DOHH2 (cell line): Measurements from ENCODE around the gene OR10V1.

Source experiments
- H3F3A ChIP-seq: fragments of 200-600 bp; sonication (generic), shearing (Covaris generic); 2 replicates; pipeline ENCODE4 v1.6.0; 2016; ENCODE audit warnings: antibody characterized with exemption, mild to moderate bottlenecking; ENCODE audit not compliant: control insufficient read depth, insufficient read depth
- H3K27ac ChIP-seq: fragments of 200-600 bp; sonication (generic); 2 replicates; pipeline ENCODE4 v1.5.1; 2014; ENCODE audit warnings: low read depth, mild to moderate bottlenecking, low read length, moderate library complexity
- H3K27me3 ChIP-seq: fragments of 200-600 bp; sonication (generic); 2 replicates; pipeline ENCODE4 v1.6.1; 2014; ENCODE audit warnings: mild to moderate bottlenecking, low read length, mixed read lengths; ENCODE audit not compliant: control insufficient read depth
- H3K36me3 ChIP-seq: fragments of 200-600 bp; sonication (generic); 2 replicates; pipeline ENCODE4 v1.6.1; 2014; ENCODE audit warnings: mild to moderate bottlenecking, low read length, moderate library complexity, mixed read lengths; ENCODE audit not compliant: control insufficient read depth
- H3K4me1 ChIP-seq: fragments of 200-600 bp; sonication (generic); 2 replicates; pipeline ENCODE4 v1.6.1; 2014; ENCODE audit warnings: mild to moderate bottlenecking, low read length, mixed read lengths; ENCODE audit not compliant: control insufficient read depth
- H3K4me2 ChIP-seq: fragments of 200-600 bp; sonication (generic); 2 replicates; pipeline ENCODE4 v1.6.0; 2014; ENCODE audit warnings: mild to moderate bottlenecking, low read length, moderate library complexity
- H3K4me3 ChIP-seq: fragments of 200-600 bp; sonication (generic); 2 replicates; pipeline ENCODE4 v1.5.1; 2014; ENCODE audit warnings: mild to moderate bottlenecking, low read length, mixed read lengths
- H3K79me2 ChIP-seq: fragments of 200-600 bp; sonication (generic); 2 replicates; pipeline ENCODE4 v1.6.1; 2014; ENCODE audit warnings: mild to moderate bottlenecking, low read length, mixed read lengths; ENCODE audit not compliant: control insufficient read depth
- H3K9me2 ChIP-seq: fragments of 200-600 bp; sonication (generic); replicated peaks from 2 replicates; pipeline ENCODE4 v1.6.1; 2014; ENCODE audit warnings: mild to moderate bottlenecking, low read length, mixed read lengths; ENCODE audit not compliant: control insufficient read depth
- H3K9me3 ChIP-seq: fragments of 200-600 bp; sonication (generic); 2 replicates; pipeline ENCODE4 v1.6.1; 2014; ENCODE audit warnings: antibody characterized with exemption, low read length, mixed read lengths; ENCODE audit not compliant: control insufficient read depth, insufficient read depth
- H4K20me1 ChIP-seq: fragments of 200-600 bp; sonication (generic); 2 replicates; pipeline ENCODE4 v1.6.0; 2014; ENCODE audit warnings: low read depth, mild to moderate bottlenecking, antibody characterized with exemption, low read length, moderate library complexity; ENCODE audit not compliant: control insufficient read depth, insufficient read depth
- EZH2phosphoT487 ChIP-seq: fragments of 200-600 bp; sonication (generic); IDR thresholded peaks from 2 replicates; pipeline ENCODE4 v1.6.1; 2017; ENCODE audit warnings: borderline replicate concordance, mild to moderate bottlenecking, antibody characterized with exemption, low read length, moderate library complexity, mixed read lengths
- TF ChIP-seq, protein P1 (sequence below): fragments of 200-600 bp; sonication (generic); IDR thresholded peaks from one replicate; pipeline ENCODE4 v1.5.1; 2014; ENCODE audit warnings: antibody characterized with exemption, mild to moderate bottlenecking, low read depth, low read length; ENCODE audit not compliant: poor library complexity, severe bottlenecking

OR10V1 gene

DNA sequence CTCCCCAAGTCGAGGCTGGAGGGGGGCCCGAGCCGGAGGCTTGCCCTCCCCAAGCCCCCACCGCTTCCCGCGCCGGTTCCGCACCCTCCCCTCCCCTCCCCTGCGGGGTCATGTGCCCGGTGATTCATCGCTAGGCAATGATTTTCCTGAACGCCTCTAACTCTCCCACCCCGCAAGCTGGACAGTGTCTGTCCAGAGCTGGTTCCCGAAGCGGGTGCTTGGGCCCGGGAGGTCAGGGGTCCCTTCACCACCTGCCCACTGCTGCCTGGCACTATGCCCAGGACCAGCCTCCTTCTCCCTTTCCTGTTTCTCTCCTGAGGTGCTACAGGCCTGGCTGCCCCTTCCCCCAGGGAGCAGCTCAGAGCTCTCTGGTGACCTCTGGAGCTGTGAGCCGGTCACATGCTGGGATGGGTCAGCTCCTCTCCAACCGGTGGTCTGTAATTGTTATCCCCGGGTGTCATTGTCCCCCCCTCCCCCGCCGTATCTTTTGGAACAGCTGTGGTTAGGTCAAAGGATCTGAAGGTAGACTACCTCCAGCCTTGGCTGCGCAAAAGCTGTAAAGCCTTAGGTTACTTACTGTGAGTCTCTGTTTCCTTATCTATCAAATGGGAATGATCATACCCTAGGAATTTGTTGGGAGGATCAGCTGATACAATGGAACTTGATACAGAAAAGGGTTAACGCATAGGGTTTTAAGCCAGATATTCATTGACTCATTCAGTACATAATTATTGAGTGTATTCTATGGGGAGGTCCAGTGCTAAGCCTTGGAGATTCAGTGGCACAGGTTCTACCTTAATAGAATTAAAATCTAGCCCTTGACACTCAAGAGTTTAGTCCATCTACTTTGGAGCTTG, 42.3 kb upstream of the OR10V1 start:
- H3K4me3 ChIP-seq = peak overlapping the region; percentile 82
- no peaks in the 10 kb centered on the region for H4K20me1 ChIP-seq
- no peak for TF ChIP-seq EZH2phosphoT487
- TF ChIP-seq, protein P1, sequence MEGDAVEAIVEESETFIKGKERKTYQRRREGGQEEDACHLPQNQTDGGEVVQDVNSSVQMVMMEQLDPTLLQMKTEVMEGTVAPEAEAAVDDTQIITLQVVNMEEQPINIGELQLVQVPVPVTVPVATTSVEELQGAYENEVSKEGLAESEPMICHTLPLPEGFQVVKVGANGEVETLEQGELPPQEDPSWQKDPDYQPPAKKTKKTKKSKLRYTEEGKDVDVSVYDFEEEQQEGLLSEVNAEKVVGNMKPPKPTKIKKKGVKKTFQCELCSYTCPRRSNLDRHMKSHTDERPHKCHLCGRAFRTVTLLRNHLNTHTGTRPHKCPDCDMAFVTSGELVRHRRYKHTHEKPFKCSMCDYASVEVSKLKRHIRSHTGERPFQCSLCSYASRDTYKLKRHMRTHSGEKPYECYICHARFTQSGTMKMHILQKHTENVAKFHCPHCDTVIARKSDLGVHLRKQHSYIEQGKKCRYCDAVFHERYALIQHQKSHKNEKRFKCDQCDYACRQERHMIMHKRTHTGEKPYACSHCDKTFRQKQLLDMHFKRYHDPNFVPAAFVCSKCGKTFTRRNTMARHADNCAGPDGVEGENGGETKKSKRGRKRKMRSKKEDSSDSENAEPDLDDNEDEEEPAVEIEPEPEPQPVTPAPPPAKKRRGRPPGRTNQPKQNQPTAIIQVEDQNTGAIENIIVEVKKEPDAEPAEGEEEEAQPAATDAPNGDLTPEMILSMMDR = no peak
- no peak overlapping the region for H3K27ac ChIP-seq
- H3K4me2 ChIP-seq = peak overlapping the region; percentile 97
- H3K4me1 ChIP-seq = peaks cover 16% of the 10 kb centered on the region
- no peaks in the 10 kb centered on the region for H3K36me3 ChIP-seq
- H3K27me3 ChIP-seq = peaks cover 36% of the 10 kb centered on the region
- H3K79me2 ChIP-seq = no peaks in the 10 kb centered on the region
- no peaks in the 10 kb centered on the region for H3K9me2 ChIP-seq
- no peaks in the 10 kb centered on the region for H3F3A ChIP-seq
- H3K9me3 ChIP-seq = no peaks in the 10 kb centered on the region

DNA sequence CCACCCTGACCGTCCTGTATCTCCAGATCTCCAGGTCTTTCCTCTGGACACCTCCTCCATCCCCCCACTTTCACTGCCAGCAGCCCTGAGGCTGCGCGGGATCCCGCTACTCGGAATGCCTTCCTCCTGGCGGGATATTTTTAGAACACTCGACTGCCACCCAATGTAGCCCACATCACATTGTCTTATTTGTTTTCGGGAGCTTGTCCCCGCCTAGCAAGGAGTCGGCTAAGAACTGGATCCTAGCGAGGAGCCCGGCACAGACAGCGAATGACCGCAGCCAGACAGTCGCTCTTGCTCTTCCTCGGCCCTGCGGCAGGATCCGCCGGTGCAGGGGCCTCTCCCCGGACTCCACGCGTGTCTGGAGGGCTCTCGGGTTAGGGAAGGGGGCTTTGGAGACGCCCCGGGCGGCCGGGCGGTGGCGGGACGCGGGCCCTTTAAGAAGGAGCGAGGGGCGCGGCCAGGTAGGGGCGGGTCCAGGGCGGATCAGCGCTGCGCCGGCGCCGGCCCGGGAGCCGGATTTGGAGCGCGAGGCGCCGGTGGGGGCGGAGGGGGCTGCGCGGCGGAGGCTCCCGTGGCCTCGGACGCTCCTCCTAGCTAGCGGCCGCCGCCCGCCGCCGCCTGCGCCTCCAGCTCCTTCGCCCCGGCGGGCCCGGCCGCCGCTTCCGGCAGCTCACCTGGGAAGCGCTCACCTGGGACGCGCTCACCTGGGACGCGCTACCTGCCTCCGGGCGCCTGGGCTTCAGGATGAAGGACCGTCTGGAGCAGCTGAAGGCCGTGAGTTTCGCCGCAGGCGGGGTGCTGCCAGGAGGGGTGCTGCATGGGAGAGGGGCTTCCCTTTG, 41.4 kb upstream of the OR10V1 start, which contains the start of gene STX3:
Gene STX3 (plus strand): TSS at position 518 of the 842 bp plus-strand sequence. CDS start 230 bp downstream, at position 748.
- H3K4me3 ChIP-seq = peak within 1 kb of the TSS; percentile 82
- no peak within 1 kb of the TSS for H3K27ac ChIP-seq

DNA sequence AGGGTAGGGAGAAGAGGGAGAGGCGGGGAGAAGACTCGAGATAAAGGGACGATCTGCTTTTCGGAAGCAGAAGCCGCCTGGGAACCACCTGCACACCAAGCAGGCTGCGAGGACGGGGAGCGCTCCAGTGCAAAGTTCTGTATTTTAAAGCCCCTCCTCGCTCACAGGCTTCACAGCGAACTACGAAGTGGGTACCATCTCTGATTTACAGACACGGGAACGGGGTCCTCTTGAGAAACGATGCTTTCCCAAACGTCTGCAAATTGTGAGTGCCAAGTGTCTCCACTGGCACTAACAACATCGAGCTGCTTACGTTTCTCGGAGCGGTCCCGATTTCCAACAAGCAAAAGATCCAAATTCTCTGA, 40.8 kb upstream of the OR10V1 start:
- peak overlapping the region; percentile 97 for H3K4me2 ChIP-seq
- H3K79me2 ChIP-seq = no peaks in the 10 kb centered on the region
- H3K27me3 ChIP-seq = peaks cover 33% of the 10 kb centered on the region
- H3K9me3 ChIP-seq = no peaks in the 10 kb centered on the region
- no peak overlapping the region for H3K27ac ChIP-seq
- H3K9me2 ChIP-seq = no peaks in the 10 kb centered on the region
- peak overlapping the region; percentile 82 for H3K4me3 ChIP-seq
- H3K36me3 ChIP-seq = no peaks in the 10 kb centered on the region
- no peaks in the 10 kb centered on the region for H3F3A ChIP-seq
- TF ChIP-seq EZH2phosphoT487 = no peak
- TF ChIP-seq, protein P1 = no peak
- H4K20me1 ChIP-seq = no peaks in the 10 kb centered on the region
- peaks cover 16% of the 10 kb centered on the region for H3K4me1 ChIP-seq

More for the DNA sequence above, 41.4 kb upstream of the OR10V1 start, which contains the start of gene STX3:
- Histone ChIP-seq H3K36me3 (no peaks in the 10 kb centered on the region), H4K20me1 (no peaks in the 10 kb centered on the region), H3K4me2 (peak within 1 kb of the TSS; percentile 97), H3K27me3 (peaks cover 33% of the 10 kb centered on the region), H3K9me3 (no peaks in the 10 kb centered on the region), H3K79me2 (no peaks in the 10 kb centered on the region), H3F3A (no peaks in the 10 kb centered on the region), H3K9me2 (no peaks in the 10 kb centered on the region), H3K4me1 (peaks cover 16% of the 10 kb centered on the region)
- TF ChIP-seq, protein P1 = no peak
- TF ChIP-seq EZH2phosphoT487 = no peak
